Mesenchymal stem cell (in vitro differentiated cells and primary cell): ENCODE data around the gene FCHSD2.
A peak's percentile ranks its signal among the peaks of the same experiment; 100 is the strongest.
"Not testable (repeated sequence)": the region's sequence is repeated elsewhere in the genome, so short reads cannot be mapped to it uniquely, and the experiment has no call there.

Experiments used
- DNase-seq: peaks from one replicate; pipeline ENCODE4 v3.0.0-alpha.2; 2013
- H2AFZ ChIP-seq: one replicate; pipeline ENCODE4 v1.6.1; 2013; ENCODE audit warnings: low read depth, mild to moderate bottlenecking, control low read depth, inconsistent platforms, low read length, moderate library complexity
- H2AK5ac ChIP-seq: 2 replicates; pipeline ENCODE4 v1.6.1; 2013; ENCODE audit warnings: low read length, moderate library complexity, mild to moderate bottlenecking, inconsistent platforms; ENCODE audit not compliant: severe bottlenecking
- H2BK120ac ChIP-seq: one replicate; pipeline ENCODE4 v1.6.1; 2013; ENCODE audit warnings: low read depth, mild to moderate bottlenecking, inconsistent platforms, low read length, moderate library complexity
- H2BK12ac ChIP-seq, 2 experiments: one replicate each; pipeline ENCODE4 v1.6.1; 2013; ENCODE audit warnings: inconsistent platforms in 2 of 2, low read length in 2 of 2, mild to moderate bottlenecking in 2 of 2, moderate library complexity in 2 of 2, control low read depth in 1 of 2
- H2BK15ac ChIP-seq: one replicate; pipeline ENCODE4 v1.6.1; 2013; ENCODE audit warnings: mild to moderate bottlenecking, low read depth, inconsistent platforms; ENCODE audit not compliant: poor library complexity, severe bottlenecking
- H2BK5ac ChIP-seq: 2 replicates; pipeline ENCODE4 v1.6.1; 2013; ENCODE audit warnings: low read depth, mild to moderate bottlenecking, low read length, control low read depth, inconsistent platforms; ENCODE audit not compliant: poor library complexity, severe bottlenecking
- H3K14ac ChIP-seq, 2 experiments: one replicate each; pipeline ENCODE4 v1.6.1; 2013; ENCODE audit warnings: inconsistent platforms in 2 of 2, low read length in 2 of 2, control low read depth in 1 of 2, mild to moderate bottlenecking in 1 of 2, moderate library complexity in 1 of 2
- H3K18ac ChIP-seq, 2 experiments: one replicate each; pipeline ENCODE4 v1.6.1; 2013; ENCODE audit warnings: inconsistent platforms in 2 of 2, low read length in 2 of 2, control low read depth in 1 of 2, low read depth in 1 of 2, mild to moderate bottlenecking in 1 of 2
- H3K23ac ChIP-seq, 2 experiments: one replicate each; pipeline ENCODE4 v1.6.1; 2013; ENCODE audit warnings: inconsistent platforms in 2 of 2, low read length in 2 of 2, mild to moderate bottlenecking in 2 of 2, moderate library complexity in 2 of 2, control low read depth in 1 of 2
- H3K27ac ChIP-seq: 2 replicates; pipeline ENCODE4 v1.5.1; 2013; ENCODE audit warnings: mild to moderate bottlenecking, moderate library complexity, low read length, control low read depth, inconsistent platforms; ENCODE audit not compliant: poor library complexity, severe bottlenecking
- H3K27me3 ChIP-seq, 2 experiments: 2 replicates each; pipeline versions ENCODE4 v1.6.1 to v1.7.0; 2013; ENCODE audit warnings: low read length in 2 of 2, mild to moderate bottlenecking in 2 of 2, moderate library complexity in 2 of 2, control low read depth in 1 of 2, inconsistent platforms in 1 of 2; ENCODE audit not compliant: control insufficient read depth in 1 of 2, insufficient read depth in 1 of 2
- H3K36me3 ChIP-seq, 2 experiments: 2 replicates each; pipeline versions ENCODE4 v1.6.1 to v1.7.0; 2013; ENCODE audit warnings: low read length in 2 of 2, control low read depth in 1 of 2, inconsistent platforms in 1 of 2, low read depth in 1 of 2, mild to moderate bottlenecking in 1 of 2; ENCODE audit not compliant: insufficient read depth in 2 of 2, control insufficient read depth in 1 of 2
- H3K4ac ChIP-seq, 2 experiments: one replicate each; pipeline ENCODE4 v1.6.1; 2013; ENCODE audit warnings: inconsistent platforms in 2 of 2, low read length in 2 of 2, mild to moderate bottlenecking in 2 of 2, moderate library complexity in 2 of 2, control low read depth in 1 of 2, low read depth in 1 of 2
- H3K4me1 ChIP-seq: 2 replicates; pipeline ENCODE4 v1.6.1; 2013; ENCODE audit warnings: low read depth, low read length, control low read depth; ENCODE audit not compliant: control insufficient read depth, insufficient read depth
- H3K4me2 ChIP-seq: 2 replicates; pipeline ENCODE4 v1.6.1; 2013; ENCODE audit warnings: low read length, mild to moderate bottlenecking, inconsistent platforms; ENCODE audit not compliant: poor library complexity, severe bottlenecking
- H3K4me3 ChIP-seq, 2 experiments: 2 replicates each; pipeline versions ENCODE4 v1.5.1 to v1.7.0; 2013; ENCODE audit warnings: low read length in 2 of 2, mild to moderate bottlenecking in 2 of 2, control low read depth in 1 of 2, low read depth in 1 of 2; ENCODE audit not compliant: insufficient read depth in 1 of 2
- H3K79me1 ChIP-seq: replicated peaks from 2 replicates; pipeline ENCODE4 v1.6.1; 2013; ENCODE audit warnings: mild to moderate bottlenecking, control low read depth, low read length, inconsistent platforms; ENCODE audit not compliant: poor library complexity, severe bottlenecking
- H3K9ac ChIP-seq: 2 replicates; pipeline ENCODE4 v1.7.0; 2013; ENCODE audit warnings: mild to moderate bottlenecking, low read length, moderate library complexity
- H3K9me3 ChIP-seq: 2 replicates; pipeline ENCODE4 v1.7.0; 2013; ENCODE audit warnings: mild to moderate bottlenecking, low read length; ENCODE audit not compliant: control insufficient read depth
- H4K8ac ChIP-seq: one replicate; pipeline ENCODE4 v1.6.1; 2013; ENCODE audit warnings: inconsistent platforms, mild to moderate bottlenecking, low read length, moderate library complexity
- H4K91ac ChIP-seq: one replicate; pipeline ENCODE4 v1.6.1; 2013; ENCODE audit warnings: mild to moderate bottlenecking, low read length, inconsistent platforms
- WGBS: methylation state at CpG from one replicate; pipeline ENCODE4 v1.1.7; 2013; ENCODE audit warnings: mixed read lengths; 5-methylcytosine and 5-hydroxymethylcytosine counted together

The FCHSD2 gene

GRCh38 chr11:72828692-72829101 is 313.4 kb downstream of the FCHSD2 start:
- H2BK120ac ChIP-seq, result no peak overlapping the region
- peaks cover 31% of the 10 kb centered on the region for H3K4me1 ChIP-seq
- peak overlapping the region; percentile 61 for H2AK5ac ChIP-seq
- H3K9me3 ChIP-seq, result no peaks in the 10 kb centered on the region
- no peak overlapping the region for H2BK15ac ChIP-seq
- H3K36me3 ChIP-seq, result peaks cover 3 to 33% of the 10 kb centered on the region in 2 experiments
- no peaks in the 10 kb centered on the region for H3K27me3 ChIP-seq
- no peak overlapping the region for H3K14ac ChIP-seq
- peaks cover 2% of the 10 kb centered on the region for H3K79me1 ChIP-seq
- no peak overlapping the region for H3K4ac ChIP-seq
- H3K4me3 ChIP-seq, result no peak overlapping the region
- no peak overlapping the region for H3K27ac ChIP-seq
- H3K18ac ChIP-seq, result peak overlapping the region in 1 of 2 experiments; percentile 52
- H3K9ac ChIP-seq, result no peak overlapping the region
- no peak for DNase-seq
- peak overlapping the region; percentile 49 for H4K91ac ChIP-seq
- H3K23ac ChIP-seq, result no peak overlapping the region
- H4K8ac ChIP-seq, result peak overlapping the region; percentile 74
- no peak overlapping the region for H2AFZ ChIP-seq
- H2BK12ac ChIP-seq, result peak overlapping the region in 1 of 2 experiments; percentile 17
- H2BK5ac ChIP-seq, result no peak overlapping the region
- WGBS, result 93% methylated on average over 7 of the region's 7 CpGs
- H3K4me2 ChIP-seq, result no peak overlapping the region

GRCh38 chr11:72828081-72828567 is 314.0 kb downstream of the FCHSD2 start:
- no peak overlapping the region for H3K4me2 ChIP-seq
- peak overlapping the region in 1 of 2 experiments; percentile 60 for H3K4me3 ChIP-seq
- peak overlapping the region; percentile 71 for H3K9ac ChIP-seq
- H2AK5ac ChIP-seq, result peak overlapping the region; percentile 61
- H3K23ac ChIP-seq, result no peak overlapping the region
- H3K9me3 ChIP-seq, result no peaks in the 10 kb centered on the region
- no peak overlapping the region for H3K4ac ChIP-seq
- peak overlapping the region in 1 of 2 experiments; percentile 52 for H3K18ac ChIP-seq
- no peak overlapping the region for H3K27ac ChIP-seq
- no peak overlapping the region for H2BK5ac ChIP-seq
- peak; percentile 83 for DNase-seq
- H3K14ac ChIP-seq, result peak overlapping the region in 1 of 2 experiments; percentile 89
- H4K91ac ChIP-seq, result peak overlapping the region; percentile 73
- peaks cover 3 to 30% of the 10 kb centered on the region in 2 experiments for H3K36me3 ChIP-seq
- peaks cover 31% of the 10 kb centered on the region for H3K4me1 ChIP-seq
- peak overlapping the region; percentile 74 for H4K8ac ChIP-seq
- peaks cover 2% of the 10 kb centered on the region for H3K79me1 ChIP-seq
- no peaks in the 10 kb centered on the region for H3K27me3 ChIP-seq
- H2BK15ac ChIP-seq, result no peak overlapping the region
- 63% methylated on average over 11 of the region's 11 CpGs for WGBS
- H2BK120ac ChIP-seq, result peak overlapping the region; percentile 42
- H2BK12ac ChIP-seq, result no peak overlapping the region
- no peak overlapping the region for H2AFZ ChIP-seq

- not testable (repeated sequence) for DNase-seq, H3K14ac ChIP-seq, H4K8ac ChIP-seq
Observed at GRCh38 chr11:72827656-72828055, 314.5 kb downstream of the FCHSD2 start.

GRCh38 chr11:72826942-72827480 is 315.1 kb downstream of the FCHSD2 start:
- no peaks in the 10 kb centered on the region for H3K79me1 ChIP-seq
- no peak overlapping the region for H3K23ac ChIP-seq
- H3K4me3 ChIP-seq, result no peak overlapping the region
- no peaks in the 10 kb centered on the region for H3K9me3 ChIP-seq
- no peak overlapping the region for H4K91ac ChIP-seq
- H3K4me2 ChIP-seq, result no peak overlapping the region
- H2BK12ac ChIP-seq, result no peak overlapping the region
- no peak overlapping the region for H3K4ac ChIP-seq
- H3K27ac ChIP-seq, result no peak overlapping the region
- H3K14ac ChIP-seq, result no peak overlapping the region
- H3K4me1 ChIP-seq, result peaks cover 35% of the 10 kb centered on the region
- H2AFZ ChIP-seq, result no peak overlapping the region
- no peak for DNase-seq
- no peak overlapping the region for H2BK15ac ChIP-seq
- H2AK5ac ChIP-seq, result no peak overlapping the region
- no peak overlapping the region for H2BK5ac ChIP-seq
- peak overlapping the region; percentile 40 for H3K9ac ChIP-seq
- no peak overlapping the region for H2BK120ac ChIP-seq
- H3K36me3 ChIP-seq, result peaks cover 1 to 24% of the 10 kb centered on the region in 2 experiments
- H3K27me3 ChIP-seq, result no peaks in the 10 kb centered on the region
- no peak overlapping the region for H3K18ac ChIP-seq
- H4K8ac ChIP-seq, result no peak overlapping the region
- 95% methylated on average over 8 of the region's 8 CpGs for WGBS

More at GRCh38 chr11:72827656-72828055, 314.5 kb downstream of the FCHSD2 start:
- not testable (repeated sequence) for H2BK5ac ChIP-seq, H3K79me1 ChIP-seq, H3K4me2 ChIP-seq, H3K18ac ChIP-seq, H3K27ac ChIP-seq, H3K9me3 ChIP-seq, H2AFZ ChIP-seq, H2BK120ac ChIP-seq, H2BK12ac ChIP-seq, H3K27me3 ChIP-seq, H4K91ac ChIP-seq, H3K4ac ChIP-seq, H3K23ac ChIP-seq, H2AK5ac ChIP-seq, H2BK15ac ChIP-seq
- Histone ChIP-seq H3K36me3 (peaks cover 3 to 26% of the 10 kb centered on the region in 2 experiments), H3K9ac (peak overlapping the region; percentile 71), H3K4me3 (peak overlapping the region in 1 of 2 experiments; percentile 60), H3K4me1 (peaks cover 33% of the 10 kb centered on the region)
- WGBS, result 93% methylated on average over 10 of the region's 11 CpGs
